ENCODE results near the gene SERPINI2. TPM values are rescaled to one million over a fixed set of nuclear protein-coding genes. Genes with fewer than 3 reads are reported as not detected.

SERPINI2 gene
- total and polyA plus RNA-seq, 2 of the 13 experiments (the other 11 are each of a cell fraction or from before 2014, with no cell fraction given): not detected

DNA sequence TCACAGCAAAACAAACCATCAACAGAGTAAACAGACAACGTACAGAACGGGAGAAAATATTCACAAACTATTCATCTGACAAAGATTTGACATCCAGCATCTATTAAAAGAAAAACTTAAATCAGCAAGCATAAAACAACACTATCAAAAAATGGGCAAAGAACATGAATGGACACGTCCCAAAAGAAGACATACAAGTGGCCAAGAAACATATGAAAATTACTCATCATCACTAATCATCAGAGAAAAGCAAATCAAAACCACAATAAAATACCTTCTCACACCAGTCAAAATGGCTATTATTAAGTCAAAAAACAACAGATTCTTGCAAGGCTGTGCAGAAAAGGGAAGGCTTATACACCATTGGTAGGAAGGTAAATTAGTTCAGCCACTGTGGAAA, 13.7 kb upstream of the SERPINI2 start (continued):
- TF ChIP-seq, protein P1, sequence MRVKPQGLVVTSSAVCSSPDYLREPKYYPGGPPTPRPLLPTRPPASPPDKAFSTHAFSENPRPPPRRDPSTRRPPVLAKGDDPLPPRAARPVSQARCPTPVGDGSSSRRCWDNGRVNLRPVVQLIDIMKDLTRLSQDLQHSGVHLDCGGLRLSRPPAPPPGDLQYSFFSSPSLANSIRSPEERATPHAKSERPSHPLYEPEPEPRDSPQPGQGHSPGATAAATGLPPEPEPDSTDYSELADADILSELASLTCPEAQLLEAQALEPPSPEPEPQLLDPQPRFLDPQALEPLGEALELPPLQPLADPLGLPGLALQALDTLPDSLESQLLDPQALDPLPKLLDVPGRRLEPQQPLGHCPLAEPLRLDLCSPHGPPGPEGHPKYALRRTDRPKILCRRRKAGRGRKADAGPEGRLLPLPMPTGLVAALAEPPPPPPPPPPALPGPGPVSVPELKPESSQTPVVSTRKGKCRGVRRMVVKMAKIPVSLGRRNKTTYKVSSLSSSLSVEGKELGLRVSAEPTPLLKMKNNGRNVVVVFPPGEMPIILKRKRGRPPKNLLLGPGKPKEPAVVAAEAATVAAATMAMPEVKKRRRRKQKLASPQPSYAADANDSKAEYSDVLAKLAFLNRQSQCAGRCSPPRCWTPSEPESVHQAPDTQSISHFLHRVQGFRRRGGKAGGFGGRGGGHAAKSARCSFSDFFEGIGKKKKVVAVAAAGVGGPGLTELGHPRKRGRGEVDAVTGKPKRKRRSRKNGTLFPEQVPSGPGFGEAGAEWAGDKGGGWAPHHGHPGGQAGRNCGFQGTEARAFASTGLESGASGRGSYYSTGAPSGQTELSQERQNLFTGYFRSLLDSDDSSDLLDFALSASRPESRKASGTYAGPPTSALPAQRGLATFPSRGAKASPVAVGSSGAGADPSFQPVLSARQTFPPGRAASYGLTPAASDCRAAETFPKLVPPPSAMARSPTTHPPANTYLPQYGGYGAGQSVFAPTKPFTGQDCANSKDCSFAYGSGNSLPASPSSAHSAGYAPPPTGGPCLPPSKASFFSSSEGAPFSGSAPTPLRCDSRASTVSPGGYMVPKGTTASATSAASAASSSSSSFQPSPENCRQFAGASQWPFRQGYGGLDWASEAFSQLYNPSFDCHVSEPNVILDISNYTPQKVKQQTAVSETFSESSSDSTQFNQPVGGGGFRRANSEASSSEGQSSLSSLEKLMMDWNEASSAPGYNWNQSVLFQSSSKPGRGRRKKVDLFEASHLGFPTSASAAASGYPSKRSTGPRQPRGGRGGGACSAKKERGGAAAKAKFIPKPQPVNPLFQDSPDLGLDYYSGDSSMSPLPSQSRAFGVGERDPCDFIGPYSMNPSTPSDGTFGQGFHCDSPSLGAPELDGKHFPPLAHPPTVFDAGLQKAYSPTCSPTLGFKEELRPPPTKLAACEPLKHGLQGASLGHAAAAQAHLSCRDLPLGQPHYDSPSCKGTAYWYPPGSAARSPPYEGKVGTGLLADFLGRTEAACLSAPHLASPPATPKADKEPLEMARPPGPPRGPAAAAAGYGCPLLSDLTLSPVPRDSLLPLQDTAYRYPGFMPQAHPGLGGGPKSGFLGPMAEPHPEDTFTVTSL (CRISPR knock-in tag; IDR thresholded peaks at IDR 0.05; ENCODE audit: borderline replicate concordance): no peak
- no peak for TF ChIP-seq GATAD1 (CRISPR knock-in tag; IDR thresholded peaks at IDR 0.05)
- TF ChIP-seq, protein P2, sequence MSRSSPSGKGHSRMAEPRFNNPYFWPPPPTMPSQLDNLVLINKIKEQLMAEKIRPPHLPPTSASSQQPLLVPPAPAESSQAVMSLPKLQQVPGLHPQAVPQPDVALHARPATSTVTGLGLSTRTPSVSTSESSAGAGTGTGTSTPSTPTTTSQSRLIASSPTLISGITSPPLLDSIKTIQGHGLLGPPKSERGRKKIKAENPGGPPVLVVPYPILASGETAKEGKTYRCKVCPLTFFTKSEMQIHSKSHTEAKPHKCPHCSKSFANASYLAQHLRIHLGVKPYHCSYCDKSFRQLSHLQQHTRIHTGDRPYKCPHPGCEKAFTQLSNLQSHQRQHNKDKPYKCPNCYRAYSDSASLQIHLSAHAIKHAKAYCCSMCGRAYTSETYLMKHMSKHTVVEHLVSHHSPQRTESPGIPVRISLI (CRISPR knock-in tag; IDR thresholded peaks at IDR 0.05; ENCODE audit: borderline replicate concordance): no peak
- TF ChIP-seq GATA4 (IDR thresholded peaks at IDR 0.05; ENCODE audit: borderline replicate concordance, low read depth): no peak
- TF ChIP-seq, protein P3, sequence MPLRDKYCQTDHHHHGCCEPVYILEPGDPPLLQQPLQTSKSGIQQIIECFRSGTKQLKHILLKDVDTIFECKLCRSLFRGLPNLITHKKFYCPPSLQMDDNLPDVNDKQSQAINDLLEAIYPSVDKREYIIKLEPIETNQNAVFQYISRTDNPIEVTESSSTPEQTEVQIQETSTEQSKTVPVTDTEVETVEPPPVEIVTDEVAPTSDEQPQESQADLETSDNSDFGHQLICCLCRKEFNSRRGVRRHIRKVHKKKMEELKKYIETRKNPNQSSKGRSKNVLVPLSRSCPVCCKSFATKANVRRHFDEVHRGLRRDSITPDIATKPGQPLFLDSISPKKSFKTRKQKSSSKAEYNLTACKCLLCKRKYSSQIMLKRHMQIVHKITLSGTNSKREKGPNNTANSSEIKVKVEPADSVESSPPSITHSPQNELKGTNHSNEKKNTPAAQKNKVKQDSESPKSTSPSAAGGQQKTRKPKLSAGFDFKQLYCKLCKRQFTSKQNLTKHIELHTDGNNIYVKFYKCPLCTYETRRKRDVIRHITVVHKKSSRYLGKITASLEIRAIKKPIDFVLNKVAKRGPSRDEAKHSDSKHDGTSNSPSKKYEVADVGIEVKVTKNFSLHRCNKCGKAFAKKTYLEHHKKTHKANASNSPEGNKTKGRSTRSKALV (CRISPR knock-in tag; IDR thresholded peaks at IDR 0.05): no peak
- TF ChIP-seq SRSF1 (optimal IDR thresholded peaks at IDR 0.05; ENCODE audit: low read depth, low read length): no peak
- TF ChIP-seq HNF4A (CRISPR knock-in tag; IDR thresholded peaks at IDR 0.05): no peak
